ENCODE measurements around the gene PMM2. TPM values are rescaled to one million over a fixed set of nuclear protein-coding genes. Genes with fewer than 3 reads are reported as not detected.

Gene PMM2
- total and polyA plus RNA-seq, 9 of the 15 experiments (the other 6 are each of a cell fraction or from before 2014, with no cell fraction given): 5.6 to 42.7 (median 25.9) TPM

DNA sequence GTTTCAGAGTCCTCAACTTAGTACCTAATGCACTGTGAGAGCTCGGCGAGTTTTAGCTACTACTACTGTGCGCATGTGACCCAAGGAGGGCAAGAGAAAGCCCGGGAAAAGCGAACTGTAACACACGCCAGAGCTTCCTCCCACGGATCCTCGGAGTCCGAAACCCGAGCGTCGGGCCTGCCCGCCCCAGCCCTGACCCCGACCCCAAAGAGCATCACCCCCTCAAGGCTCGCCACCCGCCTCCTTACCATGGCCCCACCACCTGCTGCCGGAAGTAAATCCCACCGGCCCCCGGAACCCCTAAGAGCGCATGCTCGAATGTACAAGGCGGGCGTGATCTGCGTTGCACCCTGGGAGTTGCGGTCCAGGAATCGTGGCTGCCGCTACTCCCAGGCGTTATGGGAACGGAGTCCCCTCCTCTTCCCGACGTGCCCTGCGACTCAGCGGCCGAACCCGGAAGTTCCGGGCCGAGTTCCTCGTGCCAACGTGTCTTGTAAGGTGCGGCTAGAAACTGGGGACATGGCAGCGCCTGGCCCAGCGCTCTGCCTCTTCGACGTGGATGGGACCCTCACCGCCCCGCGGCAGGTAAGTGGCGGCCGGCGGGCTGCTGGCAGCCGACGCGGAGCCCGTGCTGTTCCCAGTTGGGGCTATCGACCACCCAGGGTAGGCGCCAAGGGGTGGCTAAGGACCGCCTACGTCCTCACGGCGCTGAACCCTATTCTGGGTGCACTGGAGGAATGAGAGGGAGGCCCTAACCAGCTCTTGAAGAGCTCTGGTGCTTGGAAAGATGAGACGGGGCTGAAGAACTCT is at the start of gene PMM2, which contains the start of gene TMEM186 (continued):
- no peak for TF ChIP-seq ADNP (tag; IDR thresholded peaks at IDR 0.05)
- TF ChIP-seq ZNF133 (CRISPR knock-in tag; IDR thresholded peaks at IDR 0.05): no peak
- peak; percentile 64; the same call in 1 of the 2 replicates for TF ChIP-seq JUN (IDR thresholded peaks at IDR 0.05; ENCODE audit: borderline replicate concordance, low read depth, low read length)
- TF ChIP-seq JUN (CRISPR knock-in tag; IDR thresholded peaks at IDR 0.05; ENCODE audit: borderline replicate concordance): 0 out of 2 replicates have a peak, but pooled peaks have one; percentile 91
- no peak for TF ChIP-seq RBM34 (IDR thresholded peaks at IDR 0.05; ENCODE audit: borderline replicate concordance, insufficient read depth, low read length)
- no peak for TF ChIP-seq NCOA4 (IDR thresholded peaks at IDR 0.05; ENCODE audit: partially characterized antibody)
- no peak for TF ChIP-seq SAFB (IDR thresholded peaks at IDR 0.05; ENCODE audit: borderline replicate concordance, low read depth, low read length)
- TF ChIP-seq, protein P1, sequence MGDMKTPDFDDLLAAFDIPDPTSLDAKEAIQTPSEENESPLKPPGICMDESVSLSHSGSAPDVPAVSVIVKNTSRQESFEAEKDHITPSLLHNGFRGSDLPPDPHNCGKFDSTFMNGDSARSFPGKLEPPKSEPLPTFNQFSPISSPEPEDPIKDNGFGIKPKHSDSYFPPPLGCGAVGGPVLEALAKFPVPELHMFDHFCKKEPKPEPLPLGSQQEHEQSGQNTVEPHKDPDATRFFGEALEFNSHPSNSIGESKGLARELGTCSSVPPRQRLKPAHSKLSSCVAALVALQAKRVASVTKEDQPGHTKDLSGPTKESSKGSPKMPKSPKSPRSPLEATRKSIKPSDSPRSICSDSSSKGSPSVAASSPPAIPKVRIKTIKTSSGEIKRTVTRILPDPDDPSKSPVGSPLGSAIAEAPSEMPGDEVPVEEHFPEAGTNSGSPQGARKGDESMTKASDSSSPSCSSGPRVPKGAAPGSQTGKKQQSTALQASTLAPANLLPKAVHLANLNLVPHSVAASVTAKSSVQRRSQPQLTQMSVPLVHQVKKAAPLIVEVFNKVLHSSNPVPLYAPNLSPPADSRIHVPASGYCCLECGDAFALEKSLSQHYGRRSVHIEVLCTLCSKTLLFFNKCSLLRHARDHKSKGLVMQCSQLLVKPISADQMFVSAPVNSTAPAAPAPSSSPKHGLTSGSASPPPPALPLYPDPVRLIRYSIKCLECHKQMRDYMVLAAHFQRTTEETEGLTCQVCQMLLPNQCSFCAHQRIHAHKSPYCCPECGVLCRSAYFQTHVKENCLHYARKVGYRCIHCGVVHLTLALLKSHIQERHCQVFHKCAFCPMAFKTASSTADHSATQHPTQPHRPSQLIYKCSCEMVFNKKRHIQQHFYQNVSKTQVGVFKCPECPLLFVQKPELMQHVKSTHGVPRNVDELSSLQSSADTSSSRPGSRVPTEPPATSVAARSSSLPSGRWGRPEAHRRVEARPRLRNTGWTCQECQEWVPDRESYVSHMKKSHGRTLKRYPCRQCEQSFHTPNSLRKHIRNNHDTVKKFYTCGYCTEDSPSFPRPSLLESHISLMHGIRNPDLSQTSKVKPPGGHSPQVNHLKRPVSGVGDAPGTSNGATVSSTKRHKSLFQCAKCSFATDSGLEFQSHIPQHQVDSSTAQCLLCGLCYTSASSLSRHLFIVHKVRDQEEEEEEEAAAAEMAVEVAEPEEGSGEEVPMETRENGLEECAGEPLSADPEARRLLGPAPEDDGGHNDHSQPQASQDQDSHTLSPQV (IDR thresholded peaks at IDR 0.05): peak; percentile 63; the same call in 1 of the 2 replicates
- TF ChIP-seq, protein P2, sequence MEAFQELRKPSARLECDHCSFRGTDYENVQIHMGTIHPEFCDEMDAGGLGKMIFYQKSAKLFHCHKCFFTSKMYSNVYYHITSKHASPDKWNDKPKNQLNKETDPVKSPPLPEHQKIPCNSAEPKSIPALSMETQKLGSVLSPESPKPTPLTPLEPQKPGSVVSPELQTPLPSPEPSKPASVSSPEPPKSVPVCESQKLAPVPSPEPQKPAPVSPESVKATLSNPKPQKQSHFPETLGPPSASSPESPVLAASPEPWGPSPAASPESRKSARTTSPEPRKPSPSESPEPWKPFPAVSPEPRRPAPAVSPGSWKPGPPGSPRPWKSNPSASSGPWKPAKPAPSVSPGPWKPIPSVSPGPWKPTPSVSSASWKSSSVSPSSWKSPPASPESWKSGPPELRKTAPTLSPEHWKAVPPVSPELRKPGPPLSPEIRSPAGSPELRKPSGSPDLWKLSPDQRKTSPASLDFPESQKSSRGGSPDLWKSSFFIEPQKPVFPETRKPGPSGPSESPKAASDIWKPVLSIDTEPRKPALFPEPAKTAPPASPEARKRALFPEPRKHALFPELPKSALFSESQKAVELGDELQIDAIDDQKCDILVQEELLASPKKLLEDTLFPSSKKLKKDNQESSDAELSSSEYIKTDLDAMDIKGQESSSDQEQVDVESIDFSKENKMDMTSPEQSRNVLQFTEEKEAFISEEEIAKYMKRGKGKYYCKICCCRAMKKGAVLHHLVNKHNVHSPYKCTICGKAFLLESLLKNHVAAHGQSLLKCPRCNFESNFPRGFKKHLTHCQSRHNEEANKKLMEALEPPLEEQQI (IDR thresholded peaks at IDR 0.05): no peak
- no peak for TF ChIP-seq NFE2 (IDR thresholded peaks at IDR 0.05; ENCODE audit: low read depth)
- TF ChIP-seq, protein P3, sequence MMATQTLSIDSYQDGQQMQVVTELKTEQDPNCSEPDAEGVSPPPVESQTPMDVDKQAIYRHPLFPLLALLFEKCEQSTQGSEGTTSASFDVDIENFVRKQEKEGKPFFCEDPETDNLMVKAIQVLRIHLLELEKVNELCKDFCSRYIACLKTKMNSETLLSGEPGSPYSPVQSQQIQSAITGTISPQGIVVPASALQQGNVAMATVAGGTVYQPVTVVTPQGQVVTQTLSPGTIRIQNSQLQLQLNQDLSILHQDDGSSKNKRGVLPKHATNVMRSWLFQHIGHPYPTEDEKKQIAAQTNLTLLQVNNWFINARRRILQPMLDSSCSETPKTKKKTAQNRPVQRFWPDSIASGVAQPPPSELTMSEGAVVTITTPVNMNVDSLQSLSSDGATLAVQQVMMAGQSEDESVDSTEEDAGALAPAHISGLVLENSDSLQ (IDR thresholded peaks at IDR 0.05): no peak; the same call in 1 of the 2 replicates
- TF ChIP-seq YBX1 (IDR thresholded peaks at IDR 0.05): no peak
- TF ChIP-seq, protein P4, sequence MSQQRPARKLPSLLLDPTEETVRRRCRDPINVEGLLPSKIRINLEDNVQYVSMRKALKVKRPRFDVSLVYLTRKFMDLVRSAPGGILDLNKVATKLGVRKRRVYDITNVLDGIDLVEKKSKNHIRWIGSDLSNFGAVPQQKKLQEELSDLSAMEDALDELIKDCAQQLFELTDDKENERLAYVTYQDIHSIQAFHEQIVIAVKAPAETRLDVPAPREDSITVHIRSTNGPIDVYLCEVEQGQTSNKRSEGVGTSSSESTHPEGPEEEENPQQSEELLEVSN (IDR thresholded peaks at IDR 0.05; ENCODE audit: borderline replicate concordance in 1 of 2, extremely low read depth in 1 of 2, insufficient read depth in 1 of 2, insufficient read length in 1 of 2, low read depth in 1 of 2, low read length in 1 of 2, poor library complexity in 1 of 2, severe bottlenecking in 1 of 2): peak; percentile 83 to 84
- TF ChIP-seq, protein P5, sequence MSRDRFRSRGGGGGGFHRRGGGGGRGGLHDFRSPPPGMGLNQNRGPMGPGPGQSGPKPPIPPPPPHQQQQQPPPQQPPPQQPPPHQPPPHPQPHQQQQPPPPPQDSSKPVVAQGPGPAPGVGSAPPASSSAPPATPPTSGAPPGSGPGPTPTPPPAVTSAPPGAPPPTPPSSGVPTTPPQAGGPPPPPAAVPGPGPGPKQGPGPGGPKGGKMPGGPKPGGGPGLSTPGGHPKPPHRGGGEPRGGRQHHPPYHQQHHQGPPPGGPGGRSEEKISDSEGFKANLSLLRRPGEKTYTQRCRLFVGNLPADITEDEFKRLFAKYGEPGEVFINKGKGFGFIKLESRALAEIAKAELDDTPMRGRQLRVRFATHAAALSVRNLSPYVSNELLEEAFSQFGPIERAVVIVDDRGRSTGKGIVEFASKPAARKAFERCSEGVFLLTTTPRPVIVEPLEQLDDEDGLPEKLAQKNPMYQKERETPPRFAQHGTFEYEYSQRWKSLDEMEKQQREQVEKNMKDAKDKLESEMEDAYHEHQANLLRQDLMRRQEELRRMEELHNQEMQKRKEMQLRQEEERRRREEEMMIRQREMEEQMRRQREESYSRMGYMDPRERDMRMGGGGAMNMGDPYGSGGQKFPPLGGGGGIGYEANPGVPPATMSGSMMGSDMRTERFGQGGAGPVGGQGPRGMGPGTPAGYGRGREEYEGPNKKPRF (IDR thresholded peaks at IDR 0.05; ENCODE audit: low read depth, low read length): no peak
- TF ChIP-seq ELF4 (CRISPR knock-in tag; IDR thresholded peaks at IDR 0.05): peak; percentile 86

Measured in K562 (cell line).